Parathyroid adenoma (tissue), 2 donors: ENCODE measurements around the gene CACNA1I.

ENCODE experiments used
- H2AFZ ChIP-seq: fragments of 300-600 bp; sonication (generic); one replicate; pipeline ENCODE4 v1.7.0; 2017; ENCODE audit warnings: antibody characterized with exemption, mild to moderate bottlenecking
- H3K27ac ChIP-seq: fragments of 300-600 bp; sonication (generic); one replicate; pipeline ENCODE4 v1.7.0; 2017
- H3K27me3 ChIP-seq: fragments of 300-600 bp; sonication (generic); one replicate; pipeline ENCODE4 v1.7.0; 2017; ENCODE audit warnings: low read length; ENCODE audit not compliant: control insufficient read depth, insufficient read depth
- H3K36me3 ChIP-seq: fragments of 300-600 bp; sonication (generic); one replicate; pipeline ENCODE4 v1.7.0; 2017; ENCODE audit warnings: low read length; ENCODE audit not compliant: control insufficient read depth, insufficient read depth
- H3K4me1 ChIP-seq: fragments of 300-600 bp; sonication (generic); one replicate; pipeline ENCODE4 v1.7.0; 2017; ENCODE audit warnings: control low read depth
- H3K4me2 ChIP-seq: fragments of 300-600 bp; sonication (generic); one replicate; pipeline ENCODE4 v1.7.0; 2017; ENCODE audit warnings: low read length
- H3K4me3 ChIP-seq: fragments of 300-600 bp; sonication (generic); one replicate; pipeline ENCODE4 v1.7.0; 2017; ENCODE audit warnings: low read depth, low read length
- H3K79me2 ChIP-seq: fragments of 300-600 bp; sonication (generic); one replicate; pipeline ENCODE4 v1.7.0; 2017; ENCODE audit warnings: control low read depth
- H3K9ac ChIP-seq: fragments of 300-600 bp; sonication (generic); one replicate; pipeline ENCODE4 v1.7.0; 2017; ENCODE audit warnings: mild to moderate bottlenecking
- H3K9me3 ChIP-seq: fragments of 300-600 bp; sonication (generic); one replicate; pipeline ENCODE4 v1.7.0; 2017; ENCODE audit warnings: low read length; ENCODE audit not compliant: control insufficient read depth
- TF ChIP-seq, protein P1 (sequence below): fragments of 300-600 bp; sonication (generic); IDR thresholded peaks from one replicate; pipeline ENCODE4 v1.7.0; 2017; ENCODE audit warnings: antibody characterized with exemption, mild to moderate bottlenecking
- donor health status: primary hyperparathyroidism.

Gene CACNA1I

GRCh38 chr22:39627865-39628562, 57.5 kb downstream of the CACNA1I start:
- TF ChIP-seq, protein P1, sequence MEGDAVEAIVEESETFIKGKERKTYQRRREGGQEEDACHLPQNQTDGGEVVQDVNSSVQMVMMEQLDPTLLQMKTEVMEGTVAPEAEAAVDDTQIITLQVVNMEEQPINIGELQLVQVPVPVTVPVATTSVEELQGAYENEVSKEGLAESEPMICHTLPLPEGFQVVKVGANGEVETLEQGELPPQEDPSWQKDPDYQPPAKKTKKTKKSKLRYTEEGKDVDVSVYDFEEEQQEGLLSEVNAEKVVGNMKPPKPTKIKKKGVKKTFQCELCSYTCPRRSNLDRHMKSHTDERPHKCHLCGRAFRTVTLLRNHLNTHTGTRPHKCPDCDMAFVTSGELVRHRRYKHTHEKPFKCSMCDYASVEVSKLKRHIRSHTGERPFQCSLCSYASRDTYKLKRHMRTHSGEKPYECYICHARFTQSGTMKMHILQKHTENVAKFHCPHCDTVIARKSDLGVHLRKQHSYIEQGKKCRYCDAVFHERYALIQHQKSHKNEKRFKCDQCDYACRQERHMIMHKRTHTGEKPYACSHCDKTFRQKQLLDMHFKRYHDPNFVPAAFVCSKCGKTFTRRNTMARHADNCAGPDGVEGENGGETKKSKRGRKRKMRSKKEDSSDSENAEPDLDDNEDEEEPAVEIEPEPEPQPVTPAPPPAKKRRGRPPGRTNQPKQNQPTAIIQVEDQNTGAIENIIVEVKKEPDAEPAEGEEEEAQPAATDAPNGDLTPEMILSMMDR = no peak

GRCh38 chr22:39628563-39629080, 58.1 kb downstream of the CACNA1I start:
- H3K9me3 ChIP-seq = no peaks in the 10 kb centered on the region
- H3K9ac ChIP-seq = no peak overlapping the region
- H3K27ac ChIP-seq = no peak overlapping the region
- H2AFZ ChIP-seq = no peak overlapping the region
- no peaks in the 10 kb centered on the region for H3K36me3 ChIP-seq
- H3K4me3 ChIP-seq = no peak overlapping the region
- no peaks in the 10 kb centered on the region for H3K4me1 ChIP-seq
- TF ChIP-seq, protein P1 = no peak
- H3K79me2 ChIP-seq = no peaks in the 10 kb centered on the region
- H3K4me2 ChIP-seq = no peak overlapping the region
- no peaks in the 10 kb centered on the region for H3K27me3 ChIP-seq

More at GRCh38 chr22:39627865-39628562, 57.5 kb downstream of the CACNA1I start:
- H3K9me3 ChIP-seq = no peaks in the 10 kb centered on the region
- H3K4me3 ChIP-seq = no peak overlapping the region
- H3K4me2 ChIP-seq = no peak overlapping the region
- H3K79me2 ChIP-seq = no peaks in the 10 kb centered on the region
- no peaks in the 10 kb centered on the region for H3K36me3 ChIP-seq
- H3K4me1 ChIP-seq = no peaks in the 10 kb centered on the region
- H3K27ac ChIP-seq = no peak overlapping the region
- H3K9ac ChIP-seq = no peak overlapping the region
- H2AFZ ChIP-seq = no peak overlapping the region
- H3K27me3 ChIP-seq = no peaks in the 10 kb centered on the region

- H3K4me2 ChIP-seq = no peak overlapping the region
- no peak overlapping the region for H3K4me3 ChIP-seq
- H3K27ac ChIP-seq = no peak overlapping the region
- no peaks in the 10 kb centered on the region for H3K4me1 ChIP-seq
- no peaks in the 10 kb centered on the region for H3K27me3 ChIP-seq
- H3K9me3 ChIP-seq = no peaks in the 10 kb centered on the region
- TF ChIP-seq, protein P1 = no peak
- no peak overlapping the region for H2AFZ ChIP-seq
- H3K36me3 ChIP-seq = no peaks in the 10 kb centered on the region
- H3K9ac ChIP-seq = no peak overlapping the region
- H3K79me2 ChIP-seq = no peaks in the 10 kb centered on the region
Observed at GRCh38 chr22:39629851-39630250, 59.3 kb downstream of the CACNA1I start.

- Histone ChIP-seq H3K9me3 (no peaks in the 10 kb centered on the region), H3K27ac (no peak overlapping the region), H3K4me3 (no peak overlapping the region)
Observed at GRCh38 chr22:39630721-39631120, 60.2 kb downstream of the CACNA1I start.

More at GRCh38 chr22:39630721-39631120, 60.2 kb downstream of the CACNA1I start:
- TF ChIP-seq, protein P1 = no peak
- no peak overlapping the region for H3K4me2 ChIP-seq
- H3K9ac ChIP-seq = no peak overlapping the region
- H3K36me3 ChIP-seq = no peaks in the 10 kb centered on the region
- H3K79me2 ChIP-seq = no peaks in the 10 kb centered on the region
- H3K4me1 ChIP-seq = no peaks in the 10 kb centered on the region
- H3K27me3 ChIP-seq = no peaks in the 10 kb centered on the region
- H2AFZ ChIP-seq = no peak overlapping the region
